ENCODE results near the gene STPG2. TPM values are rescaled to one million over a fixed set of nuclear protein-coding genes. Genes with fewer than 3 reads are reported as not detected.
"Not testable (repeated sequence)": the region's sequence is repeated elsewhere in the genome, so short reads cannot be mapped to it uniquely, and the experiment has no call there.

STPG2 gene
- total RNA-seq, 2 experiments from 2014 or later, result not detected

DNA sequence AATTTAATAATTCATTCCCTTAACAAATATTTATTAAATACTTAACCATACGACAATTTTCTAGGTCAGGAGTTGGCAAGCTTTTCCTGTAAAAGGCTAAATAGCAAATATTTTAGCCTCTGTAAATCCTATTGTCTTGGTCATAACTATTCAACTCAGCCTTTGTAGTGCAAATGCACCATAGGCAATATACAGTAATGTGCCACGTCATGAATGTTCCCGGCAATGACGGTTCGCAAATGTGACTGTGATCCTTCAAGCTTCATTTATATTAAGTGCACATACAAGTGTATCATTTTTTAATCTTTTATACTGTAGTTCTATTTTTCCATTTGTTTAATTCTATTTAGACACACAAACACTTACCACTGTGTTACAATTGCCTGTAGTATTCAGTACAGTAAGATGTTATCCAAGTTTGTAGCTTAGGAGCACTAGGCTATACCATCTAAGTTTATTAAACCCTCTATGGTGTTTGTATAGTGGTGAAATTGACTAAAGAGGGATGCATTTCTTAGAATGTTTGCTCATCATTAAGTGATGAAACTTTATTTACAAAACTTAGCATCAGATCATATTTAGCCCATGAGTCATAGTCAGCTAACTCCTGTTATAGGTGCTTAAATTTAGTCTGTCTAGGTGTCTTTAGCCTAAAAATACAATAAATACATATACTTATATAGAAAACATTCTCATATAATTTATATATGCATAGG lies 553.6 kb downstream of the STPG2 start:
- ChIA-PET CTCF (no interaction called here), POLR2A (no interaction called here)
- H3K4me3 Mint-ChIP-seq, result no peak overlapping the region
- H3K4me1 Mint-ChIP-seq, result no peaks in the 10 kb centered on the region
- no peak overlapping the region for H3K27ac Mint-ChIP-seq
- no peaks in the 10 kb centered on the region for H3K36me3 Mint-ChIP-seq (ENCODE audit: low read depth)
- H3K27me3 Mint-ChIP-seq, result no peaks in the 10 kb centered on the region
- H3K9me3 Mint-ChIP-seq, result peaks cover 16% of the 10 kb centered on the region
- no peak for DNase-seq

DNA sequence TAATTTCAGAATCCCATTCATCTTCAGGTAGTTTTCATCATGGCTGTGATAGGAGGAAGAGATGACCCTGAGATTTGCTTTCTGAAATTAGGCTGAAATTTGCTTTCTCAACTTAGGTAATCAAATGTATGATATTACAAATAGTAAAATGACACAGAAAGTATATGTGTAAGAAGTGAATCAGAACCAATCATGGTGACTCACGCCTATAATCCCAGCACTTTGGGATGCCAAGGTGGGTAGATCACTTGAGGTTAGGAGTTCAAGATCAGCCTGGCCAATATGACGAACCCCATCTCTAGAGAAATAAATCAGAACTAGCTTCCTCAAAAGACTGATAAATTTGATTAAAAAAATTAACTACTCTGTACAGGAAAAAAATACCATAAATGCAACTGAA lies 555.4 kb downstream of the STPG2 start:
- POLR2A ChIA-PET, result no interaction called here
- no peaks in the 10 kb centered on the region for H3K9me3 Mint-ChIP-seq
- CTCF ChIA-PET, result no interaction called here
- H3K27me3 Mint-ChIP-seq, result no peaks in the 10 kb centered on the region
- no peaks in the 10 kb centered on the region for H3K36me3 Mint-ChIP-seq (ENCODE audit: low read depth)
- DNase-seq, result no peak
- no peak overlapping the region for H3K4me3 Mint-ChIP-seq
- no peaks in the 10 kb centered on the region for H3K4me1 Mint-ChIP-seq
- H3K27ac Mint-ChIP-seq, result no peak overlapping the region

DNA sequence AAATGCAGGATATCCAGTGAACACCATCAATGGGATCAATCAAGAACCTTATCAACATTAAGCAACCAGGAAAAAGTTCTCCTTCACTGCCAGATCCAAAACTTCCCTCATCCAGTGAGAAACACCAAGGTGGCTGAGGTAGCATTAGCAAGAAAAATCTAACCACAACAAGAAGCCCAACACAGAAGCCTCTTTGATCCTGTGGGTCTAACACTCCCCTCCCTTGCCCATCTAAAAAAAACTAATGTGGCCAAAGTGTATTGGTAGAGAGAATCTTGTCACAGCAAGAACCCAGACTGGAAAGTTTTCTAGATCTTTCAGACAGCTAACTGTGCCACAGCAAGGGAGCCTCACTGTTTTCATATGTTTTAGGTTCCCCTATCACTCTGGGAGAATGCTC lies 558.0 kb downstream of the STPG2 start:
- Mint-ChIP-seq H3K4me3 (no peak overlapping the region), H3K4me1 (no peaks in the 10 kb centered on the region), H3K9me3 (no peaks in the 10 kb centered on the region), H3K27ac (no peak overlapping the region), H3K27me3 (no peaks in the 10 kb centered on the region), H3K36me3 (ENCODE audit: low read depth) (no peaks in the 10 kb centered on the region)
- CTCF ChIA-PET, result no interaction called here
- POLR2A ChIA-PET, result no interaction called here
- no peak for DNase-seq

DNA sequence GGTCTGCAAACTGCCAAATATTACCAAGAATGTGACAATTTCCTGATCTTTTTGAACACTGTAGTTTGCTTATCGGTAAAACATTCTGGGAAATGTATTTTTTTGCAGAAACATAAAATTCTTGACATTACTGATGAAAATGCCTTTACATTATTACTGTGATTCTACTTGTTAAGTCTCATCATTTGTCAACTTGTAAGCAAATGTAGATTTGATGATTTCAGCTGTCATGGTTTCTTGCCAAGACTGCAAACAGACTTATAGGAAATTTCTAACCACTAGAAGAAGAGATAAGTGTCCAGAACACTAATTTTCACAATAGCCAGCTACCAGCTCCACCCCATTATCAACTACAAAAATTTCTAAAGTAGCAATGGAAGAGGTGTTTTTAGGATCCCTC lies 560.4 kb downstream of the STPG2 start:
- Mint-ChIP-seq H3K36me3 (ENCODE audit: low read depth) (no peaks in the 10 kb centered on the region), H3K9me3 (no peaks in the 10 kb centered on the region), H3K4me1 (no peaks in the 10 kb centered on the region), H3K4me3 (no peak overlapping the region), H3K27ac (no peak overlapping the region), H3K27me3 (no peaks in the 10 kb centered on the region)
- POLR2A ChIA-PET, result no interaction called here
- CTCF ChIA-PET, result no interaction called here
- DNase-seq, result no peak

DNA sequence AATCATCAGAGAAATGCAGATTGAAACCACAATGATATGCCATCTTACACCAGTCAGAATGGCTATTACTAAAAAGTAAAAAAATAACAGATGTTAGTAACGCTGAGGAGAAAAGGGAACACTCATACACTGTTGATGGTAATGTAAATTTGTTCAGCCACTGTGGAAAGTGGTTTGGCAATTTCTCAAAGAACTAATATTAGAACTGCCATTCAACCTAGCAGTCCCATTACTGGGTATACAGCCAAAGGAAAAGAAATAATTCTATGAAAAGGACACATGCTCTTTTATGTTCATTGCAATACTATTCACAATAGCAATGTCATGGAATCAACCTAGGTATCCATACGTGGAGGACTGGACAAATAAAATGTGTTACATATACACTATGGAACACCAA lies 566.3 kb downstream of the STPG2 start:
- Mint-ChIP-seq H3K27me3 (no peaks in the 10 kb centered on the region), H3K36me3 (ENCODE audit: low read depth) (no peaks in the 10 kb centered on the region), H3K9me3 (no peaks in the 10 kb centered on the region), H3K27ac (no peak overlapping the region), H3K4me1 (no peaks in the 10 kb centered on the region), H3K4me3 (no peak overlapping the region)
- ChIA-PET POLR2A (no interaction called here), CTCF (no interaction called here)
- no peak for DNase-seq

DNA sequence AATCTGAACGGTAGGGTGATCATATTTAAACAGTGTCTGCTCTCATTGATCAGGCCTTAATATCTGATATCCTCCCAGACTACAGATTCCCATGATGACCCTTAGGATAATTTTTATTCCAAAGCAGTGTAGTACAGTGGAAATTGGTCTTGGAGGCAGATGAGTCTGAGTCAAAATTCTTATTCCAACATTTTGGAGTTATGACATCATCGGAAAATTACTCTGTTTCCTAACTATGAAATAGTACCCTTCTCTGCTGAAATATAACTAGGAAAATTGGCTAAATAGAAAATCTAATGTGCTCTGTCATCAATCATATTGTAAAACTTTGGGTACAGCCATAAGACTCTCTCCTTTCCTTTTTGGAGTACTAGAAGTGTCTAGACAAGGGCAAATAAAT lies 583.3 kb downstream of the STPG2 start:
- no peaks in the 10 kb centered on the region for H3K4me1 Mint-ChIP-seq
- no peaks in the 10 kb centered on the region for H3K9me3 Mint-ChIP-seq
- H3K36me3 Mint-ChIP-seq (ENCODE audit: low read depth), result no peaks in the 10 kb centered on the region
- CTCF ChIA-PET, result no interaction called here
- no peak overlapping the region for H3K27ac Mint-ChIP-seq
- no peaks in the 10 kb centered on the region for H3K27me3 Mint-ChIP-seq
- no peak for DNase-seq
- POLR2A ChIA-PET, result no interaction called here
- H3K4me3 Mint-ChIP-seq, result no peak overlapping the region

DNA sequence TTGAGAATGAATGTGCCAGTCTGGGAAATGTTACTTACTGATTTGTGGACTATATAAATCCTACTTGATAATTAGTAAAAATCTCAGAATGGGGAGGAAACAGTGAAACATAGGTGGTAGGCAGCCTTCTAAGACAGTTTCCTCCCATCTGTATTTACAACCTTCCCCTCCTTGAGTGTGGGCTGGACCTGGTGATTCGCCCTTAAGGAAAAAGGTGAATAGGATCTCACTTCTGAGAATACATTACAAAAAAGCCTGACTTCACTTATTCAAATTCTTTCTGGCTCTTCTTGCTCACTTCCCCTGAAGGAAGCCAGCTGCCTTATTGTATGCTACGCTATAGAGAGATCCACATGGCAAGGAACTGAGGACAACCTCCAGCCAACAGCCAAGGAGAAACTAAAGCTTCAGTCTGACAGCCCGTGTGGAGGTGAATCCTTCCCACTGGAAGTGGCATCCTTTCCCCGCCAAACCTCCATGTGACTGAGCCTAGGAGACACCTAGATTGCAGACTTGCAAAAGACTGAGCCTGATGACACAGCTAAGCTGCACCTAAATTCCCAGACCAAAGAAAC lies 585.0 kb downstream of the STPG2 start:
- H3K9me3 Mint-ChIP-seq, result no peaks in the 10 kb centered on the region
- ChIA-PET CTCF (no interaction called here), POLR2A (no interaction called here)
- no peak overlapping the region for H3K4me3 Mint-ChIP-seq
- DNase-seq, result no peak
- H3K27ac Mint-ChIP-seq, result no peak overlapping the region
- no peaks in the 10 kb centered on the region for H3K27me3 Mint-ChIP-seq
- no peaks in the 10 kb centered on the region for H3K4me1 Mint-ChIP-seq
- no peaks in the 10 kb centered on the region for H3K36me3 Mint-ChIP-seq (ENCODE audit: low read depth)

DNA sequence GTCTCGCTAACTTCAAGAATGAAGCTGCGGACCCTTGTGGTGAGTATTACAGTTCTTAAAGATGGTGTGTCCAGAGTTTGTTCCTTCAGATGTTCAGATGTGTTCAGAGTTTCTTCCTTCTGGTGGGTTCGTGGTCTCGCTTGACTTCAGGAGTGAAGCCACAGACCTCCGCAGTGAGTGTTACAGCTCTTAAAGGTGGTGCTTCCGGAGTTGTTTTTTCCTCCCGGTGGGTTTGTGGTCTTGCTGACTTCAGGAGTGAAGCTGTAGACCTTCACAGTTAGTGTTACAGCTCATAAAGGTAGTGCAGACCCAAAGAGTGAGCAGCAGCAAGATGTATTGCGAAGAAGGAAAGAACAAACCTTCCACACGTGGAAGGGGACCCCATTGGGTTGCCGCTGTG lies 592.6 kb downstream of the STPG2 start:
- H3K9me3 Mint-ChIP-seq; H3K27ac Mint-ChIP-seq; DNase-seq; H3K4me1 Mint-ChIP-seq; H3K36me3 Mint-ChIP-seq (ENCODE audit: low read depth); POLR2A ChIA-PET; H3K27me3 Mint-ChIP-seq; CTCF ChIA-PET; H3K4me3 Mint-ChIP-seq: not testable (repeated sequence)

DNA sequence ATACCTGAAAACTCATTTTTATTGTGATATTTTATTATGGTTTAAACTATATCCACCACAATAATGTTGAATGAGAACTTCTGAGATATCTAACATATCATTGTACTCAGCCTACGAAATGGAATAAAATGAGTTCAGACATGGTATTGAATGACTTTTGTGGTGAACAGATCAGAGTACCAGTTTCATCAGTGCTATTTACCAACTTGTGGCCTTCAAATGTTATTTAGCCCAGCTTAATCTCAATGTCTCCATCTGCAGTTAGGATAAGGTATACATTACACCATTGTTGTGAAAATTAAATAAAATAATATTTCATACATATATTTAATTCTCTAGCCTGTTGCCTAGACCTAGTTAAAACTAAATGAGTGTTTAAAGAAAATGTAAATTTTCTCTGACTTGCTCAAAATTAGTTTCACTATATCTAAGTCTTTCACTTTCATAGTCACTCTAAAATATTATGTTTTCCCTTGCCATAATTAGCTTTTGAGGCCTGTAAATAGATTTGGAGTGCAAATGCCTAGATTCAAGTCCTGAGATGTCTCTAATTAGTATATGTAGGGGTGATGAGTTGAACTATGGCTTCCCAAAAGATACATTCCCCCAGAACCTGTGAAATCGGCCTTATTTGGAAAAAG lies 594.2 kb downstream of the STPG2 start:
- no peak for DNase-seq
- H3K4me3 Mint-ChIP-seq, result no peak overlapping the region
- H3K4me1 Mint-ChIP-seq, result no peaks in the 10 kb centered on the region
- H3K27ac Mint-ChIP-seq, result no peak overlapping the region
- CTCF ChIA-PET, result no interaction called here
- H3K9me3 Mint-ChIP-seq, result peaks cover 3% of the 10 kb centered on the region
- no peaks in the 10 kb centered on the region for H3K36me3 Mint-ChIP-seq (ENCODE audit: low read depth)
- H3K27me3 Mint-ChIP-seq, result no peaks in the 10 kb centered on the region
- POLR2A ChIA-PET, result no interaction called here

DNA sequence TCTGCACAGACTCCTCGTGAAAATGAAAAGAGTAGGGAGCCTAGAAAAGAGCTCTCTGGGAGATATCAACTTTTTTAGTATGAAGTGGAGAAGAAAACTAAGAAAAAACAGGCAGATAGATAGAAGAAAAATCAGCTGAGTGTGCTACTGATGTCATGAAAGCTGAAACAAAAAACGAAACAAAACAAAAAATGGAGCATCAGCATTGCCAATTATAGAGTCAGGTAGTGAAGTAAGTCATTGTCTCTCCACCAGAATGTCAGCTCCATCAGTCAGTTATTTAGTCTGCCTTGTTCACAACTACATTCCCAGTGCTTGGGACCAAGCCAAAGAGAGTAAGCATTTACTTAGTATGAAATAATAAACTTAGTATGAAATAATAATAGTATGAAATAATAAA lies 595.1 kb downstream of the STPG2 start:
- ChIA-PET CTCF (no interaction called here), POLR2A (no interaction called here)
- no peak for DNase-seq
- H3K36me3 Mint-ChIP-seq (ENCODE audit: low read depth), result no peaks in the 10 kb centered on the region
- H3K4me1 Mint-ChIP-seq, result no peaks in the 10 kb centered on the region
- no peak overlapping the region for H3K27ac Mint-ChIP-seq
- H3K4me3 Mint-ChIP-seq, result no peak overlapping the region
- H3K9me3 Mint-ChIP-seq, result peaks cover 5% of the 10 kb centered on the region
- no peaks in the 10 kb centered on the region for H3K27me3 Mint-ChIP-seq

DNA sequence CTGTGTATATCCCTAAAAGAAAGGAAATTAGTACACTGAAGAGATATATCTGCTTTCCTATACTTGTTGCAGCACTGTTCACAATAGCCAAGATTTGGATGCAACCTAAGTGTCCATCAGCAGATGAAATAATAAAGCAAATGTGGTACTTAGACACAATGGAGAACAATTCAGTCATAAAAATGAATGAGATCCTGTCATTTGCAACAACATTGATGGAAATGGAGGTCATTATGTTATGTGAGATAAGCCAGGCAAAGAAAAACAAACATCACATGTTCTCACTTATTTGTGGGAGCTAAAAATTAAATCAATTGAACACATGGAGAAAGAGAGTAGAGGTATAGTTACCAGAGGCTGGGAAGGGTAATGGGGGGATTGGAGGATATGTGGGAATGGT lies 611.9 kb downstream of the STPG2 start:
- no peak for DNase-seq
- POLR2A ChIA-PET, result no interaction called here
- H3K4me1 Mint-ChIP-seq, result no peaks in the 10 kb centered on the region
- H3K27me3 Mint-ChIP-seq, result no peaks in the 10 kb centered on the region
- no peaks in the 10 kb centered on the region for H3K36me3 Mint-ChIP-seq (ENCODE audit: low read depth)
- peaks cover 11% of the 10 kb centered on the region for H3K9me3 Mint-ChIP-seq
- H3K27ac Mint-ChIP-seq, result no peak overlapping the region
- CTCF ChIA-PET, result no interaction called here
- no peak overlapping the region for H3K4me3 Mint-ChIP-seq

DNA sequence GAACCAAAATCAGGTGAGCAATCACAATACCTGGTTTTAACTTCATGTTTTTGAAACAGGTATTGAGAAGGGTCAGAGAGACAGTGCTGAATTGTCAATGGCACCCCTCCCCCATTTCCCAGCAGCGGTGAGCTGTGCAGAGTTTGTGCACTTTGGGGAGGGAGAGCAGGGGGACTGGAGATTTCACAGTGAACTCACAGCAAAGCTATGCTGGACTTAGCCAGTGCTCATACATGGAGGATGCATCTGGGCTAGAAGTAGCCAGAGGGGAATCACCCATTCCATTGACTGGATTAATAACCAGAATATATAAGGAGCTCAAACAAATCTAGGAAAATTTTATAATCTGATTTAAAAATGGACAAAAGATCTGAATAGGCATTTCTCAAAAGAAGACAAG lies 612.6 kb downstream of the STPG2 start:
- H3K27me3 Mint-ChIP-seq, result no peaks in the 10 kb centered on the region
- CTCF ChIA-PET, result no interaction called here
- no peak overlapping the region for H3K27ac Mint-ChIP-seq
- H3K4me3 Mint-ChIP-seq, result no peak overlapping the region
- POLR2A ChIA-PET, result no interaction called here
- DNase-seq, result no peak
- H3K4me1 Mint-ChIP-seq, result no peaks in the 10 kb centered on the region
- H3K9me3 Mint-ChIP-seq, result peaks cover 11% of the 10 kb centered on the region
- H3K36me3 Mint-ChIP-seq (ENCODE audit: low read depth), result no peaks in the 10 kb centered on the region

DNA sequence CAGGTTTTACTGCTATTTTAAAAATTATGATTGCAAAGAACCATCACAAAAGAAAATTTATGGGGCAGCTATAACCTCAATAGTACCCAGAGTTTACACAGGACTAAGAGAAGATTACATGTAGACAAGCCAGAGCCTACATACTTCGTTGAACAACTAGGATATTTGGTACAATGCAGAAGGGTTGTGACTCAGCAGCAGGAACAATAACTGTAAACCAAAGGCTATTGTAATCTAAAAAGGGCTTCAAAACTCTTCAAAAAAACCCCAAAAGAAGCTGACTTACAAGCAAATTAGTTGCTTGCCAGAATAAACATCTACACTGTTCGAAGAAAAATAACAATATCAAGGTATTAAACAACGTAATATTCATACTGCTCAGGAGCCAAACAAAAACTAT lies 618.0 kb downstream of the STPG2 start:
- Mint-ChIP-seq H3K27ac (no peak overlapping the region), H3K36me3 (ENCODE audit: low read depth) (no peaks in the 10 kb centered on the region), H3K4me3 (no peak overlapping the region), H3K9me3 (peaks cover 6% of the 10 kb centered on the region), H3K27me3 (no peaks in the 10 kb centered on the region), H3K4me1 (no peaks in the 10 kb centered on the region)
- ChIA-PET POLR2A (no interaction called here), CTCF (no interaction called here)
- no peak for DNase-seq

DNA sequence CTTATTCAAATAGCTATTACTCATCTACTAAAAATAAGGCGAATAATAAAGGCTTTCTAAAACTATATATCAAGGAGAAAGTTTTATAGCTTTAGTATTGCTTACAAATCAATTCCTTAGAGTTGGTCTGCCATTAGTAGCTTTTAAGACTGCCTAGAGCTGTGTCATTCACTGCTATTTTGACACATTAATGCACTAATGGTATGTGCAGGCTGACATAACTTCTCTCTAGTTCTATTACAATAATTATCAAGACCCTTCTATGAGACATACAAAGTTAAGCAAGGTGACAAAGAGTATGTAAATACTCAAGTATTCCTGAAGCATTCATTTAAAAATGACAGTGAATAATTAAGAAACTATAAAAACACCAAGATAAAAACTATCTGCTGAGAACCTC lies 625.3 kb downstream of the STPG2 start:
- CTCF ChIA-PET, result no interaction called here
- Mint-ChIP-seq H3K27me3 (no peaks in the 10 kb centered on the region), H3K36me3 (ENCODE audit: low read depth) (no peaks in the 10 kb centered on the region), H3K27ac (no peak overlapping the region), H3K4me3 (no peak overlapping the region), H3K9me3 (no peaks in the 10 kb centered on the region), H3K4me1 (no peaks in the 10 kb centered on the region)
- POLR2A ChIA-PET, result no interaction called here
- DNase-seq, result no peak
